Putamen (tissue), 1 donor: ENCODE data around the gene EYA4.

Experiments used
- DNase-seq: peaks from one replicate; pipeline ENCODE4 v3.0.0-alpha.2; 2016; ENCODE audit warnings: low spot score

The EYA4 gene

DNA sequence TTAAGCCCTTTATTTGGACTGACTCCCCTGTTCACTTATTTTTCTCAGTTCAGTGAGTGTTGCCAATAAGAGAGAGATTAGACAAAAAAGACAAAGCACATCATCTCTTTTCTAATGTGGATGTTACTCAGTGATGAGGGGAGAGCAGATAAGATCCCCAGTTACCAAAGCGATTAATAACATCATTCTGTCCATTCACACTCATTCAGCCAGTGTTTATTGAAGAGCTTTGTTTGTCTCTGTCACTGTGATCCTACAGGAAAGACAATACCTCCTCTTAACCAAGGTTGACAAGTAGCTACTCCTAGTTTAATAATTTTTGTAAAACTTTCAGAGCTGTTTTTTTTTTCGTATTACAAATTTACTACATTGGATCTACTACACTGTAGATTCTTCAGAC is 163.0 kb downstream of the EYA4 start:
- no peak for DNase-seq

DNA sequence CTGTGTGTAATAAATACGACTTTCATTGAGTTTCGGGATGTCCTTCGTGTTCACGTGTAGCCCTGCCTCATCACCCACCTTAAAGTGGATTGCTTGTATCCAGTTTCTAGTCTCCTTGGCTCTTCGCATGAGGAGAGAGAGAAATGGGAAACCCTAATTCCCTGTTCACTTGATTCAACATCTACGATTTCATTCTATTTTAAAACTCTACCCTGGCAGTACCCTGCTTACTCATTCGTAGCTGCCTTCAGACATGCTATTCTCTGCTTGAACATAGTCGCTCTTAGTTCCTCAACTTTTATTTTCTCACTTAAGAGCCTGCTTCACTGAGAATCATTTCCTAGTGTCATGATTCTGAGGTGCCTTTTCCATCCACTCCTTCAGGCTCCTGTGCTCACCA is 163.6 kb downstream of the EYA4 start:
- DNase-seq: no peak

- DNase-seq: no peak
Measured at GRCh38 chr6:133407320-133408100, 166.4 kb downstream of the EYA4 start.

GRCh38 chr6:133408132-133408531 is 167.0 kb downstream of the EYA4 start:
- no peak for DNase-seq

DNA sequence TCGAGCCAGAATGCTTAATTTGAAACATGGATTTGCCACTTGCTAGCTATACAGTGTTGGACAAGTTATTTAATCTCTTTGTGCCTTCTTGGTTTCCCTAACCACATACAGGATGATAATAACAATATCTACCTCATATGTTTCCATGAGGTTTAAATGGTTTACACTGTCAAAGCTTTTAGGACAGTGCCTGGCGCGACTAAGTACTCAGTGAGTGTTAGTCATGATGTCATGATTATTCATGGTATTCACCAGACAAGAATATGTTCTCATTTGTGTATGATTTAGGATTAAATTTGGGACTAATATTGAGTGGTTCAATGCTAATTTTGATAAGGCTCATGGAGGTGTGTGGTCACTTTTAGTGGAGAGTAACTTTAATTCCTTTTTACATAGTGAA is 167.4 kb downstream of the EYA4 start:
- no peak for DNase-seq

DNA sequence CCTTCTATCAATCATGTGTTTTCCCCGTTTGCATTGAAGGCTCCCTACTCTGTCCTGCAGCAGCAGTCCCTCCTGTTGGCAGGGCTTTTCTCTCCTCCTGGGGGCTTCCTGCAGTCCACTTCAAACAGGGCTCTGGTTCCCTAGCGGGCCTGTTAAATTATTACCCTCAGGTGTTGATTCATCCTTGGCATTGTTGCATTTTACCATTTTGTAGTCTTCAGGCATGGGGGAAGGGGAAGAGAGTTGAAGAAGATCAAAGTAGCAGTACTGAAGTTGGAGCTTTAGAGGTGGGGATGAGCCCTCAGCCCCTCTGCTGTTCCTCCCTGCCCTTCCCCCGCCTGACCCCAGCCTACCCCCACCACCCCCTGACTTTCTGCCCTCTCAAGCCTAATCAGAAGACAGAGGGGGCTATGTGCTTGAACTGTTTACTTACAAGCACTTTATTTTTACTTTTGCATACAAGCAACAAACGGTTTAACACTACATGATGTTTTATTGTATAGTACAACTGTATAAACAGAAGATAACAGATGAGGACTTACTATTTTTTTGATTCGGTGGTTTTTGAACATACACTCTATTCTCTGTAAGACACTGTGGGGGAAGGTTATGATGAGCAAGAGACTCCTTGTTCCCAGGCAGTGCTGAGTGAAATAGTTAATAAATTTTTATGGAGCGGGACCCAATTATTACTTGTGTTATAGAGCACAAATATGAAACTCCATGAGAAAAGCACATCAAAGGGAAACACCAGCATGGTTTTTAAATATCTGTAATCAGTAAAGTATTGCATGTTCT is 169.7 kb downstream of the EYA4 start:
- no peak for DNase-seq

DNA sequence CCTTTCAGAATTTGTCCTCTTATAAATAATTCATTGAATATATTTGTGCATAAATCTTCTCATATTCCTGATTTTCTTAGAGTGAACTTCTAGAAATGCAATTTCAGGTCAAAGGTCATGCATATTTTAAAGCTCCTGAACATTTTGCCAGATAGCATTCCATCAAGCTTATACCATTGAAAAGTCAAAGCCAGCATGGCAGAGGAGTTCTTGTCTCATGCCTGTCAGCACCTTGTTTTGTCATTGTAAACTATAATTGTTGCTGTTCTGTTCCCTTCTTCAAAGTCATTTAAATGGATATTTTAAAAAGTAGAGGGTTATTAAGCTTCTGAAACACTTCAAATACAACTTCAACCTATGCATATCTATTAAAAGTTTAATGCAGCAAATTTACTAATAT is 170.6 kb downstream of the EYA4 start:
- DNase-seq: no peak

- DNase-seq: no peak
Measured at GRCh38 chr6:133415262-133415661, 174.1 kb downstream of the EYA4 start.

DNA sequence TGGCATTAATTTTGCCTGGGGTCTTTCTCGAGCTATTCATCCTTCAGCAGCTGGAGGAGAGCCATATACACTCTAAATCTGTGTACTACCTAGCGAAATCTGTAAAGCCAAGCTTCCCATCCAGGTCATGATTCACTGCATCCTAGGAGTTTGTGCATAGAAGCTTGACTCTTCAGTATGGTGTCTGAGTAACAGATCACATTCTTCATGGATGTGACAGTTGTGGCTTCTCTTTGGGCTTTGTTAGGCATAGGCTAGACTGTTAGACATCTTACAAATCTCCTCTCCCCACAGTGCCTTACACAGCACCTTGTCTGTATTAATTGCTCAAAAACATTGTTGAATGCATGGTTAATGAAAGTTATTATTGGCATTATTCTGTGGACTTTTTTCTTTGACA is 177.0 kb downstream of the EYA4 start:
- DNase-seq: no peak

- DNase-seq: no peak
Measured at GRCh38 chr6:133423242-133423641, 182.1 kb downstream of the EYA4 start.

- no peak for DNase-seq
Measured at GRCh38 chr6:133424359-133424758, 183.2 kb downstream of the EYA4 start.

GRCh38 chr6:133426038-133426437 is 184.9 kb downstream of the EYA4 start:
- DNase-seq: no peak

- no peak for DNase-seq
Measured at GRCh38 chr6:133428295-133428694, 187.1 kb downstream of the EYA4 start.

DNA sequence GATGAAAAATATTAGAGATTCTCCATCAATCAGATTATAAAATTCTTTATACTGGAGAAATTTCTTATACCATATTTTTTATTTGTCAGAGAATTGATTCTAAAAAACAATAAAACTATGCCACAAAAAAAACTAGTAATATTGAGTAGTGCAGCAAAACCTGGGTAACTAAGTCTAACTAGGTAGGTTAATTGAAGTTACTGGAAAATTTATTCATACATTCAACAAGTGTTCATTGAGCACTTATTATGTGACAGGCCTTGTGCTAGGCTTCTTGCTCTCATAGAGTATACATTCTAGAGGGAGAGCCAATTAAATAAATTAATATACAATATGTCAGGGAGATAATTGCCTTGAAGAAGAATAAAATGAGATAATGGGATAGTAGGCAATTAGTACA is 189.4 kb downstream of the EYA4 start:
- DNase-seq: no peak

DNA sequence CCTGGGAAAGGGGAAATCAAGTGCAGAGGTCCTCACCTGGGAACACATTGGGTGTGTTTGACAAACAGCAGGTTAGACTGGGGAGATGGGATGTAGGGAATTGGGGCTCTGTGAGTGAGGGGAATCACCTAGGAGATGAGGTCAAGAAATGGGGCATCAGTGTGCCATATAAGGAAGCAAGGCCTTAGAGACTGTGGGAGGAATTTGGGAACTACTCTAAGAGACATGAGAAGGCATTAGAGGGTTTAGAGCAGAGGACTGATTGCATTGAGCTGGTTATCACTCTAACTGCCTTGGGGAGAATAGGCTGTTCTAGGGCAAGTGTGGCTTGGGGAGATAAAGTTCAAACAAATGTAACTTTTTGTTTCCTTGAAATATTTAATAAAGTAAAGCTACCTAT is 189.9 kb downstream of the EYA4 start:
- no peak for DNase-seq

DNA sequence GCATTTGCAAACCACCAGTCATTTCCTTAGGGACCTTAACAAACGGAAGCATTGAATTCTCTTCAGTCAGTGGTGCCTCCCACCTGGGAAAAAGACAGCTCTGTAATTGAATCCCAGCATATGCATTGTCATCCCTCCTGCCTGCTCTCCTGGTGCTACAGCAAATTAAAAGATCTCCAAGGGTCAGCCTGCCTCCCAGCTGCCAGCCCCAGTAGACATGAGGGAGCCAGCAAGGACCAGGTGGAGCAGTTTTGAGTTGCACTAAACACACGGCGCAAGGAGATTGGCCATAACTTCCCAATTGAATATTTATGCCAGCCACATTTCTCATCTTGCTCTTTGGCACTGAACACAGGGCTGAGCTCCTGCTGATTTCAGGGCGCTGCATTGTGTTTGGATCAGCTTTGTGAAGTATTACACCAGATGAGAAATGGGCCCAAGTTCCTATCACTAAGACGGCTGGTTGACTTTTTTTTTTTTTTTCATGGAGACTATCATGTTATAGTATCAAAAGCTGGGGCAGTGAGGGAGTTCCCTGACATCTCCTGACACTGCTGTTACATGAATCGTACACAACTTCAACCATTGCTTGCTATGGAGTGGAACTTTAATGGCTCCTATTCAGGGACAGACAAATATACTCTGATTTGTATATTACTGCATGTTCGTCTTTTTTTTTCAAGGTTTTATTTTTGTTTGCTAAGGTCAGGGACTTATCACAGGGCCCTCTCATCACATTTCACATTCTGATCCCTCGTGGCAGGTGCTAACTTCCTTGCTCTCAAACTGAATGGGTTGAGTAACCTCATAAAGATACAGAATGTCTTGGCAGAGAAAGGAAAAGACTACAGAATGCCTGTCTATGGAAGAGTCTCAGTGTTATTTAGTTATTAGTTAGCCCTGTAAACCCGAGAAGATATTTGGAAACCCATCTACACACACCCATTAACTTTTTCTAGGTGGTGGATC is 191.1 kb downstream of the EYA4 start:
- no peak for DNase-seq

GRCh38 chr6:133435065-133435728 is 194.0 kb downstream of the EYA4 start:
- DNase-seq: no peak

GRCh38 chr6:133436652-133437051 is 195.5 kb downstream of the EYA4 start:
- DNase-seq: no peak

DNA sequence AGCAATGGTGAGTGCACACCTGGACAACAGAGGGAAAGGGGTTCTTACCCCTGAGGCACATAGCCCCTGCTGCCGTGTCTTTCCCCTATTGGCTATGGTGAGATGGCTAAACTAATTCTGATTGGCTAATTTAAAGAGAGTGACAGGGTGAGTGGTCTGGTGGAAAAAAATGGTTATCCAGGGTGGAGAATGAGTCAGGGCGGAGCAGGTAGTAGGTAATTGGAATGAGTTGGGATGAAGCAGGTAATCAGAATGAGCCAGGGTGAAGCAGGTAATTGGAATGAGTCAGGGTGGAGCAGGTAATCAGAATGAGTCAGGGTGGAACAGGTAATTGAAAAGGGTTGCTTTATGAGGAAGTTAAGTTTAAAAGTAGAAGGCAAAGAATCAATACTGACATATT is 200.3 kb downstream of the EYA4 start:
- DNase-seq: no peak

GRCh38 chr6:133446789-133447188 is 205.6 kb downstream of the EYA4 start:
- no peak for DNase-seq

DNA sequence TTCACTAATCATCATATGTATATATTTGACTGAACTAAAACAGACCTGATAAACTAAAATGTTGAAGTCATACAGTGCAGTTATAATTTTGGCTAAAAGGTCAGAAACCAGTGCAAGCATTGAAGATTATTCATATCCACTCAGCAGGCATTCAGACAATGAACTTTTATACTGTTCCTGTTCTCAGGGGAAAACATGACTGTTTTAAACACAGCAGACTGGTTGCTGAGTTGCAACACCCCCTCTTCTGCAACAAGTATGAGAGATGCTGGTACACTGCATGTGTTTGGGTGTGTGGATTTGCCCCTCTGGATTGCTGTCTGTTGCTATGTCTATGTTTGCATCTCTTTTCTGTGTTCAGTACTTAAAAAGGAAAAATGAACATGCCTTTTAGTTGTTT is 206.8 kb downstream of the EYA4 start:
- no peak for DNase-seq

DNA sequence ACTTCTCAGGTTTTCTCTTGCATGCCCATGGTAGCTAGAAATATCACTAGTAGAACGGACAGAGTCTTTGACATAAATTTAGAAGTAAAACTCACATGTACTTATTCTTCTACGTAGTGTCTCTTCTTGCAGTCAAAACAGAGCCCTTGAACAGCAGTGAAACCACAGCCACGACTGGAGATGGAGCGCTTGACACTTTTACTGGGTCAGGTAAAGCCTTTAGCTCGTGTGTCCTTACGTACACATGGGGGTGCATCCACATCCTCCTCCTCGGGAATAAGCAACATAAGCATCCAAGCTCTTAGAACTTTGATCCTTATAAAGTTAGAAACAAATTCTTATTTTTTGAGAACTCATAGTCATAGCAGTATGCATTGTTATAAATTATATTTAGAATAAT is 215.3 kb downstream of the EYA4 start:
- no peak for DNase-seq
